HepG2 (cell line): ENCODE measurements around the gene TMSB15B.
"Not testable (repeated sequence)": the region's sequence is repeated elsewhere in the genome, so short reads cannot be mapped to it uniquely, and the experiment has no call there.

ENCODE experiments used
- HMG20A ChIP-seq: IDR thresholded peaks from 2 replicates; pipeline ENCODE4 v1.6.1; 2016; ENCODE audit warnings: borderline replicate concordance
- MIXL1 ChIP-seq: IDR thresholded peaks from 2 replicates; pipeline ENCODE4 v1.6.1; 2016
- RARA ChIP-seq: IDR thresholded peaks from 2 replicates; pipeline ENCODE4 v1.6.1; 2016; ENCODE audit warnings: missing genetic modification reagents, missing compliant biosample characterization

DNA sequence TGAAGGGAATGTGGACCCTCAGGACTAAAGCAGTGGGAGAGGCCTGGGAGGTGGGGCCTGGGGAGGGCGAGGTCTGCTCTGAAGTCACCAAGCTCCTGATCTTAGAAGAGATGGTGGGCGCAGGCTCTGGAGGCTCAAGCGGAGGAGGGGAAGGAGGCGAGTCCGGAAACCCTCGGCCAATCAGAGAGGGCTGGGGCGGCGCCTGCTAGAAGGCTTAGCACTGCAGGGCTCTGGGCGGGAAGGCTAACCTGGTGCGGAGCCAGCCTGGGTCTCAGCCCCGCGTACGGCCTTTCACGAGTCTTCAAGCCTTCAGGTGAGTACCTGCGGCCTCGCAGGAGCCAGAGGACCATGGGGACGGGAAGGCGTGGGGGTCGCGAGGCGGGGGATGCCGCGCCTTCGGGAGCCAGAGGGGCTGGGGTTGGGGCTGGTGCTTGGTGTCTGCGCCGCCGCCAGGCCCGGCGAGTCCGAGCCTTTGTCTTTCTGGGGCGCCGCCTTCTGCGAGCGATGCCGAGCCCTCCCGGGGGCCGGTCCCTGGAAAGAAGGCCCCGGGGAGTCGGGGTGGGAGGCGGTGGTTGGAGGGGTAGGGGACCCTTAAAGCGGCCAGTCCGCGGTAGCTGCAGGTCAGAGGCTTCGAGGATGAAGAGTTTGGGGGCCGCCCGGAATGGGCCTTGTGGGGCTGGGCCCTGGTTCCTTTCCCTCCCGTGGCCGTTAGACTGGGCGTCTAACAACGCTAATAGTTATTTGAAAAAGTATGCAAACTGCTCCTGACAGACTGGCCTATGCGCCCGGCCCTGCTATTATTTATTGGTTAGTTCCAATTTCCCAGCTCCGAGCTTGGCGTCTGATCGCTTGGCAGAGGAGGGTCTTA is at the start of gene TMSB15B:
- not testable (repeated sequence) for TF ChIP-seq HMG20A (CRISPR knock-in tag); MIXL1; RARA (CRISPR knock-in tag)
